Cardiac fibroblast (primary cell): Measurements from ENCODE around the gene HMGN1.

Source experiments
- DNase-seq, 2 donors: peaks; one replicate each; pipeline versions ENCODE4 v3.0.0 to v3.0.0-alpha.2; 2010; ENCODE audit warnings: low read depth in 2 of 2
- H3K4me3 ChIP-seq, 2 donors: replicated peaks in 1 of 2; 1 replicate in 1 of 2; 2 replicates in 1 of 2; pipeline ENCODE4 v1.5.1; 2011; ENCODE audit warnings: low read depth in 2 of 2, low read length in 2 of 2, mild to moderate bottlenecking in 2 of 2, moderate library complexity in 1 of 2
- TF ChIP-seq, protein P1 (sequence below): IDR thresholded peaks from one replicate; pipeline ENCODE4 v1.5.1; 2011; ENCODE audit warnings: low read depth, mild to moderate bottlenecking, low read length, inconsistent platforms

The HMGN1 gene

DNA sequence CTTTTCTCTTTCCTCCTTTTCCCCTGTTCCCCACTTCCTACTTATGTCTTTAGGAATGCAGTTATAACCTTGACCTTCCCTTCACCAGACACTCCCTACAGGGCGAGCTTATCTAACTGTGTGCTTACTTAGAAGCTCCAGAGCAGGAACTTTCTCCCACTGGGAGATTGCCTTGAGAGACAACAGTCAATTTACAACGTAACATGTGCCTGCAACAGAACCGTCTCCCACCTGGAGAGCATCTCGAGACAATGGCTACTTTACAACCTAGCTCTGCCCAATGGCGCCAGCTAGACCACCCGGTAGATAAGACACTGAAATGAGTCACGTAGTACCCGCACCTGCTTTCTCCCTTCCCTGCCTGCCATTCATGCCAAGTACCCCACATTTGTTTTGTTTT, 16.7 kb downstream of the HMGN1 start:
- no peak for DNase-seq
- H3K4me3 ChIP-seq, result no peak overlapping the region
- TF ChIP-seq, protein P1, sequence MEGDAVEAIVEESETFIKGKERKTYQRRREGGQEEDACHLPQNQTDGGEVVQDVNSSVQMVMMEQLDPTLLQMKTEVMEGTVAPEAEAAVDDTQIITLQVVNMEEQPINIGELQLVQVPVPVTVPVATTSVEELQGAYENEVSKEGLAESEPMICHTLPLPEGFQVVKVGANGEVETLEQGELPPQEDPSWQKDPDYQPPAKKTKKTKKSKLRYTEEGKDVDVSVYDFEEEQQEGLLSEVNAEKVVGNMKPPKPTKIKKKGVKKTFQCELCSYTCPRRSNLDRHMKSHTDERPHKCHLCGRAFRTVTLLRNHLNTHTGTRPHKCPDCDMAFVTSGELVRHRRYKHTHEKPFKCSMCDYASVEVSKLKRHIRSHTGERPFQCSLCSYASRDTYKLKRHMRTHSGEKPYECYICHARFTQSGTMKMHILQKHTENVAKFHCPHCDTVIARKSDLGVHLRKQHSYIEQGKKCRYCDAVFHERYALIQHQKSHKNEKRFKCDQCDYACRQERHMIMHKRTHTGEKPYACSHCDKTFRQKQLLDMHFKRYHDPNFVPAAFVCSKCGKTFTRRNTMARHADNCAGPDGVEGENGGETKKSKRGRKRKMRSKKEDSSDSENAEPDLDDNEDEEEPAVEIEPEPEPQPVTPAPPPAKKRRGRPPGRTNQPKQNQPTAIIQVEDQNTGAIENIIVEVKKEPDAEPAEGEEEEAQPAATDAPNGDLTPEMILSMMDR, result no peak

DNA sequence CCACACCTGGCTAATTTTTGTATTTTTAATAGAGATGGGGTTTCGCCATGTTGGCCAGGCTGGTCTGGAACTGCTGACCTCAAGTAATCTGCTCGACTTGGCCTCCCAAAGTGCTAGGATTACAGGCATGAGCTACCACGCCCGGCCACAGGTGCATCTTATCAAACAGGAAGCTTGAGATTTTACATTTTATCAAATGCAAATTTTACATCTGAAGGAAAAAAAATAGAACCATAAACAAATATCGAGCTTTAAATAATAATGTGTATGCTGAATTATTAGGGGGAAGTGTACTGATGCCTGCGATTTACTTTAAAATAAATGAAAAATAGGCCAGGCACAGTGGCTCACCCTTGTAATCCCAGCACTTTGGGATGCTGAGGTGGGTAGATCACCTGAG, 18.9 kb downstream of the HMGN1 start:
- TF ChIP-seq, protein P1, result no peak
- DNase-seq, result no peak
- no peak overlapping the region for H3K4me3 ChIP-seq

DNA sequence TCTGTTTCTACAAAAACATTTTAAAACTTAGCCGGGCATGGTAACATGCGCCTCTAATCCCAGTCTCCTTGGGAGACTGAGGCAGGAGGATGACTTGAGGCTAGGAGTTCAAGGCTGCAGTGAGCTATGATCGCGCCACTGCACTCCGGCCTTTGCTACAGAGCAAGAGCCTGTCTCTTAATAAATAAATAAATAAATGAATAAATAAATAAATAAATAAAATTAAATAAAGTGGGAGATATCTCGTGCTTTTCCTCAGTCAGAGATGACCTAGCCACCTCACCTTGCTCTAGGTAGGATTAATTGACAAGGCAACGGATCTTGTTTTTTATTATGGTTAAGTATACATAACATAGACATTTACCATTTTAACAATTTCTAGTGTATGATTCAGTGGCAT, 21.2 kb downstream of the HMGN1 start:
- TF ChIP-seq, protein P1, result no peak
- no peak overlapping the region for H3K4me3 ChIP-seq
- no peak for DNase-seq

DNA sequence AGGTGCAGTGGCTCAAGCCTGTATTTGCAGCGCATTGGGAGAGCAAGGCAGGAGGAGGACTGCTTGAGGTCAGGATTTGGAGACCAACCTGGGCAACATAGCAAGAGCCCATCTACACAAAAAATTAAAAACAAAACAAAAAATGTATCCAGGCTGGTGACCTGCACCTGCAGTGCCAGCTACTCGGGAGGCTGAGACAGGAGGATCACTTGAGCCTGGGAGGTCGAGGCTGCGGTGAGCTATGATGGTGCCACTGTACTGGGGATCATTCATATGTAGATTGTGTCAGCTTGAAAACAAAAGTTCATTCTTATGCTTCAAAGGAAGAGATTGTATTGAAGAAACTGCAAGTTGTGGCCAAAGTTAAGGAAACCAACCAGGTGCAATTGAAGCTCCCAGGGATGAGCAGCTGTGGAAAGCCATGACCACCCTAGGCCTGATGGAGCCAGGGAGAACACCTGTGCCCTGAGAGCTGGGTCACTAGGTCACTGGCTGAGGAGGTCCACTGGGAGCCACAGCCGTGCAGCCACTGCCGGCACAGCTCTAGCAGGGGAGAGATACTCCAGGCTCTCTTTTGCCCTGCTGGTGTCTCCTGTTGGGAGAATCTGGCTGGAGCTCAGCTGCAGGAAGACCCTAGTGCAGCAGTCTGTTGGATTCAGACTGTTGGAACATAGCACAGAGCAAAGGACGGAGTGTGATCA, 22.1 kb downstream of the HMGN1 start:
- DNase-seq, result no peak
- TF ChIP-seq, protein P1, result no peak
- H3K4me3 ChIP-seq, result no peak overlapping the region

DNA sequence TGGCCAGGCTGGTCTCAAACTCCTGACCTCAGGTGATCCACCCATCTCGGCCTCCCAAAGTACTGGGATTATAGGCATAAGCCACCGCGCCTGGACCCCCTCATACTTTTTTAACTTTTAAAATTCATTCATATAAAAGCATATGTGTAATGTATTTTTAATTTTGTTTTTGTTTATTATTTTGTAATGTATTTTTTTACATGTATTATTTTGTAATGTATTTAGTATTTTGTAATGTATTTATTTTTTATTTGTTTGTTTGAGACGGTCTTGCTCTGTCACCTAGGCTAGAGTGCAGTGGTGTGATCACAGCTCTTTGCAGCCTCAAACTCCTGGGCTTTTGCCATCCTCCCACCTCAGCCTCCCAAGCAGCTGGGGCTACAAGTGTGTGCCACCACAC, 23.4 kb downstream of the HMGN1 start:
- no peak overlapping the region for H3K4me3 ChIP-seq
- DNase-seq, result no peak
- TF ChIP-seq, protein P1, result no peak

DNA sequence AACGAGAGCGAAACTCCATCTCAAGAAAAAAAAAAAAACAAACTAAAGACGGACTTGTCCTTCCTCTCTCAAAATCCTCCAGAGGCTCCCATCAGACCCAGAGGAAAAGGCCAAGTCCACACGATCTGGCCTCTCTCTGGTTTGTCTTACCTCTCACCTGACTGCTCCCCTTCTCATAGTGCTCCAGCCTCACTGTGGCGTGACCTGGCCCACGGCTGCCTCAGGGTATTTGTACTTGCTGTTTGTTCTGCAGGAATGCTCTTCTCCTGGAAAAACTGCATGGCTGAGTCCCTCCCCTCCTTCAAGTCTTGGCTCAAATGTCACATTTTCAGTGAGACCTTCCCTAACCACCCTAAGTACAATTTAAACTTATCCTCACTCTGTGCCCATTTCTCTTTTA, 27.5 kb downstream of the HMGN1 start:
- TF ChIP-seq, protein P1, result no peak
- DNase-seq, result no peak
- H3K4me3 ChIP-seq, result no peak overlapping the region

DNA sequence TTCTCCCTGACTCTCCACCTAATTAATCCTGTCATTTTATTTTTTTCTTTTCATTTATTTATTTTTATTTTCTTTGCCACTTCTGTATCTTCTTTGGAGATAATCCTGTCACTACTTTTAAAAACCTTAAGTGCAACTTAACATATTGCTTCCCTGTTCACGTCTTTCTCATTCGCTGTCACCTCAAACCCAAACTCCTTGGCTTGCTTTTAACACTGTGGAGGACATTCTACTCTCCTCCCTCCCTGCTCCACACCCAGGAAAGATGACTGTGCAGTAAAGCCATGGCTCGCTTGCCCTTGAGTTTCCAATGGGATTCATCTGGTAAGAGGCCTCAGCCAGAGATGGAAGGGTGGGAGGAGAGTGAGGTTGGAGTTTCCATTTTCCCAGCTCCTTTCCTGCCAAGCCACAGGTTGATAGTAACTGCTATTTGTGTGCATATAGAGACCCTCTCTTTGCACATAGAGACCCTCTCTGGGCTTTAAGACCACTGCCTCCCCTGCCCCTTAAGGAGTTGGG, 29.0 kb downstream of the HMGN1 start:
- peak; percentile 30 to 49 for DNase-seq
- TF ChIP-seq, protein P1, result no peak

More for the DNA sequence above, 29.0 kb downstream of the HMGN1 start:
- no peak overlapping the region for H3K4me3 ChIP-seq
